ENCODE data around the gene PEMT. TPM values are rescaled to one million over a fixed set of nuclear protein-coding genes. Genes with fewer than 3 reads are reported as not detected.

Gene PEMT
- total RNA-seq, 2 experiments from 2014 or later: 13.1 to 13.9 TPM

DNA sequence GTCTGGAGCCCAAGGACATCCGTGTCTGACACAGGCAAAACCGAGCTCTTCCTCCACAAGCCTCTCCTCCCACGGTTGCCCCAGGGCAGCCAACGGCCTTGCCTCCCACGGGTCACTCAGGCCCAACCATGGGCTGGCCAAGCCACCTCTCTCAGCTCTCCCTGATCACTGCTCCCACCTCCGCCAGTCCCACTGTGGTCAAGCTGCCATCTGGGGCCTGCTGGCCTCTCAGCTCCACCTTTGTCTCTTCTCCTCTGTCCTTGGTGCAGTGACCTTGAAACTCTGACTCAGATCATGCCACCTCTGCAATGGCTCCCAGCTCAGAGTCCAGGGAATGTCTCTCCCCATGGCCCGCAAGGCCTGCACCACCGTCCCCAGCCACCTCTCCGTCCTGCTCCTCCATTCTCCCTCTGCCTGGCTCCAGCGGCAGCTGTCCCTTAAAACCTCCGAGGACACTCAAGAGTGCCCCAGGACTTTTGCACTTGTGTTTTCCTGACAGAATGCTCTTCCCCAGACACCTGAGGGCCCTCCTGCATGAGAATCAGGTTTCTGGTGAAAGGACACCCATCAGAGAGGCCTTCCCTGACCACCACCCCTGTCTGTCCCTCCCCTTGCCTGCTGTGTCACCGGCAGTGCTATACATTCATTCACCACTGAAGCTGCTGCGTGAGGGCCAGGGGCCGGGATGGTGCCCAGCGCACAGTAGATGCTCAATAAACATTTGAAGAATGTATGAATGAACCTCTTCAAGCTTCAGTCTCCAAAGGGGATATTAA, 19.3 kb downstream of the PEMT start:
- H3K4me1 Mint-ChIP-seq: no peaks in the 10 kb centered on the region
- H3K36me3 Mint-ChIP-seq: no peaks in the 10 kb centered on the region
- H3K4me3 Mint-ChIP-seq: no peak overlapping the region
- no peaks in the 10 kb centered on the region for H3K27me3 Mint-ChIP-seq
- H3K9me3 Mint-ChIP-seq: no peaks in the 10 kb centered on the region
- DNase-seq: no peak
- ATAC-seq (ENCODE audit: low read depth): no peak
- POLR2A ChIA-PET: no interaction called here
- no peak overlapping the region for H3K27ac Mint-ChIP-seq

- no peak overlapping the region for H3K4me3 Mint-ChIP-seq
- ATAC-seq (ENCODE audit: low read depth) (no peak), DNase-seq (no peak)
- H3K4me1 Mint-ChIP-seq: no peaks in the 10 kb centered on the region
- no peaks in the 10 kb centered on the region for H3K36me3 Mint-ChIP-seq
- H3K27me3 Mint-ChIP-seq: no peaks in the 10 kb centered on the region
- H3K27ac Mint-ChIP-seq: no peak overlapping the region
- POLR2A ChIA-PET: no interaction called here
- no peaks in the 10 kb centered on the region for H3K9me3 Mint-ChIP-seq
Observed at GRCh38 chr17:17570798-17571716, 20.5 kb downstream of the PEMT start.

- H3K27me3 Mint-ChIP-seq: no peaks in the 10 kb centered on the region
- no peaks in the 10 kb centered on the region for H3K4me1 Mint-ChIP-seq
- POLR2A ChIA-PET: no interaction called here
- ATAC-seq (ENCODE audit: low read depth) (peak; percentile 20), DNase-seq (no peak)
- no peak overlapping the region for H3K27ac Mint-ChIP-seq
- no peaks in the 10 kb centered on the region for H3K36me3 Mint-ChIP-seq
- H3K9me3 Mint-ChIP-seq: no peaks in the 10 kb centered on the region
- no peak overlapping the region for H3K4me3 Mint-ChIP-seq
Observed at GRCh38 chr17:17570140-17570797, 21.2 kb downstream of the PEMT start.

GRCh38 chr17:17569691-17570090, 21.8 kb downstream of the PEMT start:
- H3K27me3 Mint-ChIP-seq: no peaks in the 10 kb centered on the region
- H3K4me1 Mint-ChIP-seq: no peaks in the 10 kb centered on the region
- DNase-seq (no peak), ATAC-seq (ENCODE audit: low read depth) (no peak)
- no peaks in the 10 kb centered on the region for H3K36me3 Mint-ChIP-seq
- no peak overlapping the region for H3K4me3 Mint-ChIP-seq
- POLR2A ChIA-PET: no interaction called here
- no peaks in the 10 kb centered on the region for H3K9me3 Mint-ChIP-seq
- H3K27ac Mint-ChIP-seq: no peak overlapping the region

DNA sequence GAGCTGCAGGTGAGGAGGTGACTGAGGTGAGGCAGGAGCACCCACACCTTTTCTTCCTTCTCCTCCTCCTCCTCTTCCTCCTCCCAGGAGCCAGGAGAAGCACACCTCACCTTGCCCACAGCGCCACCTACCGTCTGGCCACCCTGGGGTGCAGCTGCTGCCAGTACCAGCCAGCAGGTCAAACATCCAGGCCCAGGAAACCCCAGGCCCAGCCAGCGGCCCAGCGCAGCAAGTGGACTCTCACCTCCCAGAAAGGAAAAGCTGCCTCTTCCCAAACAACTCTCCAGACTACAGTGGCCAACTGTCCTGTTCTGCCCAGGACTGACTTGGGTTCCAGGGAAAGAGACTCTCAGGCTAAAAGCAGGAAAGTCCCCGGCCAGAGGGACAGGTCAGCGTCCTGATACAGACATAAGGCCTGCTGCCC, 22.7 kb downstream of the PEMT start:
- Mint-ChIP-seq H3K27ac (peak overlapping the region; percentile 15), H3K27me3 (no peaks in the 10 kb centered on the region), H3K4me1 (no peaks in the 10 kb centered on the region), H3K4me3 (no peak overlapping the region), H3K36me3 (no peaks in the 10 kb centered on the region), H3K9me3 (no peaks in the 10 kb centered on the region)
- POLR2A ChIA-PET: no interaction called here
- ATAC-seq (ENCODE audit: low read depth) (peak; percentile 43), DNase-seq (peak; percentile 81)

- ATAC-seq (ENCODE audit: low read depth) (no peak), DNase-seq (no peak)
- no peaks in the 10 kb centered on the region for H3K36me3 Mint-ChIP-seq
- H3K4me3 Mint-ChIP-seq: no peak overlapping the region
- no peaks in the 10 kb centered on the region for H3K4me1 Mint-ChIP-seq
- H3K27ac Mint-ChIP-seq: no peak overlapping the region
- POLR2A ChIA-PET: no interaction called here
- H3K27me3 Mint-ChIP-seq: no peaks in the 10 kb centered on the region
- no peaks in the 10 kb centered on the region for H3K9me3 Mint-ChIP-seq
Observed at GRCh38 chr17:17567631-17568030, 23.9 kb downstream of the PEMT start.

- H3K4me3 Mint-ChIP-seq: no peak overlapping the region
- H3K27ac Mint-ChIP-seq: no peak overlapping the region
- H3K27me3 Mint-ChIP-seq: no peaks in the 10 kb centered on the region
- POLR2A ChIA-PET: no interaction called here
- ATAC-seq (ENCODE audit: low read depth) (no peak), DNase-seq (no peak)
- H3K36me3 Mint-ChIP-seq: no peaks in the 10 kb centered on the region
- H3K4me1 Mint-ChIP-seq: no peaks in the 10 kb centered on the region
- H3K9me3 Mint-ChIP-seq: no peaks in the 10 kb centered on the region
Observed at GRCh38 chr17:17566896-17567513, 24.5 kb downstream of the PEMT start.

GRCh38 chr17:17565471-17566339, 25.8 kb downstream of the PEMT start:
- POLR2A ChIA-PET: no interaction called here
- Mint-ChIP-seq H3K4me1 (no peaks in the 10 kb centered on the region), H3K36me3 (no peaks in the 10 kb centered on the region), H3K27ac (no peak overlapping the region), H3K4me3 (no peak overlapping the region), H3K27me3 (no peaks in the 10 kb centered on the region), H3K9me3 (no peaks in the 10 kb centered on the region)
- ATAC-seq (ENCODE audit: low read depth): no peak
- DNase-seq: no peak

DNA sequence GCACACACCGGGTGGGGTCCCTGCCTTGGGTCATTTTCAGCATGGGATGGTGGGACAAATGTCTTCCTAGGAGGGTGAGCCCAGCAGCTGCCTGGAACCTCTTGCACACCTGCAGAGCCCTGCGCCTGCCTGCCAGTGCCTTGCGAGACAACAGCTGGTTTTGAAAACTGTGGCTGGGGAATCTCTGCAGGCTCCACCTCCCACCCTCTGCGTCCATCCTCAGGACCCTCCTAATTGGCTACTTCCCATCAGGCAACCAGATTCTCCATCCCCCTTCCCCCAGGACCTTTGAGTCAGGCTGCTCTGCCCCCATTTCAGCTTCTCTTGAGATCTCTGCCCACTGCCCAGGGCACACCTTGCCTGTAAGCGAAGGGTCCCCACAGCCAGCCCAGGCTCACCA, 26.6 kb downstream of the PEMT start:
- Mint-ChIP-seq H3K27ac (no peak overlapping the region), H3K9me3 (no peaks in the 10 kb centered on the region), H3K4me1 (no peaks in the 10 kb centered on the region), H3K4me3 (no peak overlapping the region), H3K36me3 (no peaks in the 10 kb centered on the region), H3K27me3 (no peaks in the 10 kb centered on the region)
- DNase-seq (no peak), ATAC-seq (ENCODE audit: low read depth) (no peak)
- POLR2A ChIA-PET: no interaction called here

- POLR2A ChIA-PET: no interaction called here
- no peak overlapping the region for H3K27ac Mint-ChIP-seq
- no peaks in the 10 kb centered on the region for H3K9me3 Mint-ChIP-seq
- no peaks in the 10 kb centered on the region for H3K27me3 Mint-ChIP-seq
- H3K36me3 Mint-ChIP-seq: no peaks in the 10 kb centered on the region
- DNase-seq: no peak
- H3K4me1 Mint-ChIP-seq: no peaks in the 10 kb centered on the region
- H3K4me3 Mint-ChIP-seq: no peak overlapping the region
- no peak for ATAC-seq (ENCODE audit: low read depth)
Observed at GRCh38 chr17:17564323-17564722, 27.2 kb downstream of the PEMT start.

- Mint-ChIP-seq H3K4me1 (no peaks in the 10 kb centered on the region), H3K9me3 (no peaks in the 10 kb centered on the region), H3K36me3 (no peaks in the 10 kb centered on the region), H3K27ac (no peak overlapping the region), H3K4me3 (no peak overlapping the region), H3K27me3 (no peaks in the 10 kb centered on the region)
- POLR2A ChIA-PET: no interaction called here
- DNase-seq (no peak), ATAC-seq (ENCODE audit: low read depth) (no peak)
Observed at GRCh38 chr17:17563530-17563929, 28.0 kb downstream of the PEMT start.

DNA sequence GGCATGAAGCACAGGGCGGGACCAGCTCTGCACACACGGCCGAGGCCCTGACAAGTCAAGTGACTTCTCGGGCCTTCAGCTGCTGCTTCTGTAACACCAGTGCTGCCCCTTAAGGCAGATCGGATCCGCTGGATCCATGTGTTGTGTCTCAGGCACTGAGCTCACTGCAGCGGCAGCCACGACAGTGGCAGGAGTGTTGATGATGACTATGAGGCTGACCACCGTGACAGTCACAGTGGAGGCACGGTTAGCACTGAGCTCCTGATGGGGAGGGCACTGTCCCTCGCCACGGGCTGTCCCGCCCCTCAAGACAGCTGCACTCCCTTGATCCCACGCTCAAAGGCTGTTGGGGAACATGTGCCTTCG, 29.4 kb downstream of the PEMT start:
- no peaks in the 10 kb centered on the region for H3K27me3 Mint-ChIP-seq
- no peak overlapping the region for H3K27ac Mint-ChIP-seq
- H3K9me3 Mint-ChIP-seq: no peaks in the 10 kb centered on the region
- no peak overlapping the region for H3K4me3 Mint-ChIP-seq
- POLR2A ChIA-PET: no interaction called here
- H3K4me1 Mint-ChIP-seq: no peaks in the 10 kb centered on the region
- no peaks in the 10 kb centered on the region for H3K36me3 Mint-ChIP-seq
- DNase-seq (no peak), ATAC-seq (ENCODE audit: low read depth) (no peak)
